Psoas muscle (tissue), 8 donors: ENCODE results near the gene MOCS3. TPM values are rescaled to one million over a fixed set of nuclear protein-coding genes. Genes with fewer than 3 reads are reported as not detected.

Experiments used
- ATAC-seq, 4 donors: fragments of 200-7000 bp; cut with Tn5 transposase; one replicate each; pipeline ENCODE4 v1.9.1; 2020; ENCODE audit warnings: moderate library complexity in 3 of 4, mild to moderate bottlenecking in 2 of 4
- DNase-seq, 2 donors: peaks; one replicate each; pipeline ENCODE4 v3.0.0-alpha.2; 2020
- H3K27ac ChIP-seq: fragments of 200-600 bp; one replicate; pipeline ENCODE4 v1.8.0; 2022
- H3K27me3 ChIP-seq, 3 donors: fragments of 200-600 bp in 1 of 3; one replicate each; pipeline versions ENCODE4 v1.6.1 to v1.8.0; 2013 to 2022; ENCODE audit warnings: low read length in 2 of 3, mild to moderate bottlenecking in 2 of 3, moderate library complexity in 1 of 3; ENCODE audit not compliant: insufficient read depth in 3 of 3
- H3K36me3 ChIP-seq, 2 donors: fragments of 200-600 bp in 1 of 2; one replicate each; pipeline versions ENCODE4 v1.6.1 to v1.8.0; 2013 to 2022; ENCODE audit warnings: low read depth in 1 of 2, mild to moderate bottlenecking in 1 of 2, moderate library complexity in 1 of 2; ENCODE audit not compliant: insufficient read depth in 1 of 2
- H3K4me1 ChIP-seq: fragments of 200-600 bp; one replicate; pipeline ENCODE4 v1.8.0; 2022
- H3K4me3 ChIP-seq: fragments of 200-600 bp; one replicate; pipeline ENCODE4 v1.8.0; 2022; ENCODE audit warnings: mild to moderate bottlenecking
- H3K9me3 ChIP-seq: fragments of 200-600 bp; one replicate; pipeline ENCODE4 v1.8.0; 2022
- CTCF ChIP-seq: fragments of 200-600 bp; IDR thresholded peaks from one replicate; pipeline ENCODE4 v1.8.0; 2022; ENCODE audit warnings: antibody characterized with exemption
- WGBS, 3 donors: extraction: QIAGEN DNeasy Blood & Tissue Kit; methylation state at CpG; one replicate each; pipeline versions ENCODE4 v1.1.6 to v1.1.7; 2013; 5-methylcytosine and 5-hydroxymethylcytosine counted together
- intact Hi-C, 2 donors: fragments of 100-400 bp; cut with DNase I; formaldehyde crosslinking; loops; one replicate each; pipeline versions ENCODE4 v1.11.0 to v1.14.2; 2022
- long read RNA-seq, 2 donors: library from polyadenylated mRNA; unstranded; transcript quantifications; one replicate each; pipeline ENCODE4 v2.0.0, GENCODE V29; 2021
- polyA plus RNA-seq, 3 donors: library from polyadenylated mRNA; stranded (reverse); fragments of 200-250 nt; gene quantifications; one replicate each; pipeline ENCODE4 v1.2.3, GENCODE V29; 2013
- total RNA-seq, 4 donors: library from RNA; stranded (reverse); fragmentation: NEBNext Ultra II Directional in 2 of 4; extraction: Animal tissue kit (Norgen Biotek cat#: 25700) in 2 of 4; gene quantifications; one replicate each; pipeline versions ENCODE4 v1.2.1 to v1.2.4, GENCODE V29; 2021 to 2023
- donor health status: healthy with polysubstance abuse.
- donor health status: DM: no; HTN: no; CAD: no; lungs with moderate emphysema.
- donor health status: Bipolar disorder and iron deficiency.
- donor health status: healthy.
- donor health status: DM: yes; HTN: yes; CAD: no.
- donor health status: DM: no; HTN: no; CAD: no.
- donor health status: DM: no; HTN: no; CAD: no.
- donor health status: DM: yes; HTN: yes; CAD: no.

The MOCS3 gene
- 1 to 10 TPM; 2.9 to 4.2 (median 3.7) TPM for total RNA-seq
- polyA plus RNA-seq, result 1 to 10 TPM; 2.1 to 5.9 (median 3.1) TPM
- long read RNA-seq, donor 1, full-length matches to known transcripts, result 7 of 7 reads
- long read RNA-seq, donor 1, partial matches to known transcripts, result 0 of 7 reads
- long read RNA-seq, donor 1, other reads (novel, unspliced or antisense), result 0 of 7 reads
- long read RNA-seq, donor 2, full-length matches to known transcripts, result 28 of 28 reads
- long read RNA-seq, donor 2, partial matches to known transcripts, result 0 of 28 reads
- long read RNA-seq, donor 2, other reads (novel, unspliced or antisense), result 0 of 28 reads

GRCh38 chr20:50958615-50959542, at the start of gene MOCS3:
Gene MOCS3, plus strand, starts transcription at chr20:50958818. Its CDS starts 25 bp downstream, at chr20:50958843.
- ATAC-seq, result peak; percentile 83 to 91 (median 88)
- H3K4me1 ChIP-seq, result peaks cover 47% of the 10 kb centered on the region
- WGBS, 3 donors, result 1% methylated on average over 66 to 67 of the region's 67 CpGs

GRCh38 chr20:50909413-50909812, 49.2 kb upstream of the MOCS3 start:
- intact Hi-C loops, result no loop called here
- Histone ChIP-seq H3K27ac (no peak overlapping the region), H3K9me3 (no peaks in the 10 kb centered on the region), H3K4me1 (peaks cover 53% of the 10 kb centered on the region), H3K36me3 (no peaks in the 10 kb centered on the region), H3K27me3 (no peaks in the 10 kb centered on the region), H3K4me3 (no peak overlapping the region)
- WGBS, 3 donors, result 67 to 85% (median 69%) methylated on average over 3 of the region's 3 CpGs
- DNase-seq, result no peak
- peak in 3 of 4 donors; percentile 39 to 54 (median 48) for ATAC-seq
- TF ChIP-seq CTCF, result no peak

More at GRCh38 chr20:50958615-50959542, at the start of gene MOCS3:
- peaks cover 0 to 13% of the 10 kb centered on the region in 2 donors for H3K36me3 ChIP-seq
- TF ChIP-seq CTCF, result no peak
- peak within 1 kb of the TSS; percentile 89 for H3K27ac ChIP-seq
- H3K27me3 ChIP-seq, result no peaks in the 10 kb centered on the region
- peak; percentile 80 to 92 for DNase-seq
- intact Hi-C loops, result loop anchor here (2.0 to 5.0 kb wide), 2 partner anchors 28 to 42 kb away; partner anchors contain the start of gene ADNP (in 2 of the 2)
- H3K9me3 ChIP-seq, result no peaks in the 10 kb centered on the region
- peak within 1 kb of the TSS; percentile 86 for H3K4me3 ChIP-seq

- no peak for DNase-seq
- no peaks in the 10 kb centered on the region for H3K27me3 ChIP-seq
- intact Hi-C loops, result loop anchor here in 1 of 2 donors (10.0 kb wide), 1 partner anchor 96 kb away; no protein-coding TSS in a partner anchor
- ATAC-seq, result no peak
- H3K9me3 ChIP-seq, result no peaks in the 10 kb centered on the region
- no peak overlapping the region for H3K27ac ChIP-seq
- whole genome bisulfite sequencing, 3 donors, result 56 to 72% (median 58%) methylated on average over 3 of the region's 3 CpGs
- no peak overlapping the region for H3K4me3 ChIP-seq
- TF ChIP-seq CTCF, result no peak
- no peaks in the 10 kb centered on the region for H3K36me3 ChIP-seq
- H3K4me1 ChIP-seq, result peaks cover 68% of the 10 kb centered on the region
Observed at GRCh38 chr20:50911030-50911429, 47.6 kb upstream of the MOCS3 start.

GRCh38 chr20:50911716-50912115, 46.9 kb upstream of the MOCS3 start:
- peaks cover 73% of the 10 kb centered on the region for H3K4me1 ChIP-seq

More at GRCh38 chr20:50911716-50912115, 46.9 kb upstream of the MOCS3 start:
- no peaks in the 10 kb centered on the region for H3K36me3 ChIP-seq
- DNase-seq (no peak), ATAC-seq (no peak)
- intact Hi-C loops, result loop anchor here in 1 of 2 donors (10.0 kb wide), 1 partner anchor 97 kb away; no protein-coding TSS in a partner anchor
- no peak overlapping the region for H3K4me3 ChIP-seq
- no peaks in the 10 kb centered on the region for H3K27me3 ChIP-seq
- H3K9me3 ChIP-seq, result no peaks in the 10 kb centered on the region
- WGBS, 3 donors, result 22 to 30% (median 26%) methylated on average over 1 of the region's 1 CpG
- peak overlapping the region; percentile 76 for H3K27ac ChIP-seq
- no peak for TF ChIP-seq CTCF
